ENCODE data around the gene MGME1. TPM values are rescaled to one million over a fixed set of nuclear protein-coding genes. Genes with fewer than 3 reads are reported as not detected.

Gene MGME1
- total RNA-seq, 4 donors from 2014 or later = 11.2 to 18.9 (median 12.0) TPM

- TF ChIP-seq CTCF (IDR thresholded peaks at IDR 0.05) (peak; percentile 86 to 96 (median 92)), POLR2A (IDR thresholded peaks at IDR 0.05) (no peak)
- H3K36me3 ChIP-seq = peaks cover 0 to 3% (median 0%) of the 10 kb centered on the region in 3 donors
- H3K27ac ChIP-seq = no peak overlapping the region
- DNase-seq = no peak
- H3K4me3 ChIP-seq = no peak overlapping the region
- 19 to 22% methylated on average over 15 to 16 of the region's 16 CpGs for WGBS, 2 donors
- H3K9me3 ChIP-seq = no peaks in the 10 kb centered on the region
- intact Hi-C loops (cut with DNase I) = loop anchor here (10.0 kb wide), 1 partner anchor 321 kb away; no protein-coding TSS in a partner anchor
- peaks cover 2 to 23% (median 5%) of the 10 kb centered on the region in 3 donors for H3K4me1 ChIP-seq
- no peaks in the 10 kb centered on the region for H3K27me3 ChIP-seq
Observed at GRCh38 chr20:17995967-17996819, 27.4 kb downstream of the MGME1 start.

GRCh38 chr20:17998446-17998845, 29.6 kb downstream of the MGME1 start:
- intact Hi-C loops (cut with DNase I) = loop anchor here (10.0 kb wide), 1 partner anchor 324 kb away; no protein-coding TSS in a partner anchor
- H3K36me3 ChIP-seq = no peaks in the 10 kb centered on the region
- H3K4me1 ChIP-seq = peaks cover 6 to 29% (median 12%) of the 10 kb centered on the region in 3 donors
- no peaks in the 10 kb centered on the region for H3K27me3 ChIP-seq
- no peak overlapping the region for H3K4me3 ChIP-seq
- DNase-seq = no peak
- WGBS, 2 donors = 91% methylated on average over 4 to 5 of the region's 5 CpGs
- TF ChIP-seq CTCF (IDR thresholded peaks at IDR 0.05) = no peak
- no peak for TF ChIP-seq POLR2A (IDR thresholded peaks at IDR 0.05)
- no peaks in the 10 kb centered on the region for H3K9me3 ChIP-seq
- no peak overlapping the region for H3K27ac ChIP-seq

GRCh38 chr20:17999566-17999965, 30.7 kb downstream of the MGME1 start:
- intact Hi-C loops (cut with DNase I) = loop anchor here (10.0 kb wide), 1 partner anchor 325 kb away; no protein-coding TSS in a partner anchor
- whole genome bisulfite sequencing, 2 donors = 85 to 88% methylated on average over 4 of the region's 4 CpGs
- no peak for TF ChIP-seq CTCF (IDR thresholded peaks at IDR 0.05)
- no peak for TF ChIP-seq POLR2A (IDR thresholded peaks at IDR 0.05)
- Histone ChIP-seq H3K27me3 (no peaks in the 10 kb centered on the region), H3K4me3 (no peak overlapping the region), H3K9me3 (no peaks in the 10 kb centered on the region), H3K36me3 (no peaks in the 10 kb centered on the region), H3K27ac (no peak overlapping the region), H3K4me1 (peaks cover 6 to 29% (median 12%) of the 10 kb centered on the region in 3 donors)
- DNase-seq = no peak

GRCh38 chr20:18001131-18001921, 32.5 kb downstream of the MGME1 start:
- TF ChIP-seq CTCF (IDR thresholded peaks at IDR 0.05) (peak in 2 of 6 experiments; percentile 34 to 44), POLR2A (IDR thresholded peaks at IDR 0.05) (no peak)
- Histone ChIP-seq H3K9me3 (no peaks in the 10 kb centered on the region), H3K27me3 (no peaks in the 10 kb centered on the region), H3K36me3 (no peaks in the 10 kb centered on the region), H3K4me1 (peaks cover 6 to 30% (median 12%) of the 10 kb centered on the region in 3 donors), H3K4me3 (no peak overlapping the region), H3K27ac (peak overlapping the region; percentile 35 to 79 (median 76))
- intact Hi-C loops (cut with DNase I) = no loop called here
- 48 to 53% methylated on average over 9 to 10 of the region's 10 CpGs for WGBS, 2 donors
- no peak for DNase-seq
